IPS-11a (cell line): ENCODE results near the gene RPS6KA2.
"Not testable (repeated sequence)": the region's sequence is repeated elsewhere in the genome, so short reads cannot be mapped to it uniquely, and the experiment has no call there.

Source experiments
- H3K4me3 ChIP-seq: one replicate; pipeline ENCODE4 v1.5.1; 2013; ENCODE audit warnings: low read depth, low read length, control low read depth

RPS6KA2 gene

DNA sequence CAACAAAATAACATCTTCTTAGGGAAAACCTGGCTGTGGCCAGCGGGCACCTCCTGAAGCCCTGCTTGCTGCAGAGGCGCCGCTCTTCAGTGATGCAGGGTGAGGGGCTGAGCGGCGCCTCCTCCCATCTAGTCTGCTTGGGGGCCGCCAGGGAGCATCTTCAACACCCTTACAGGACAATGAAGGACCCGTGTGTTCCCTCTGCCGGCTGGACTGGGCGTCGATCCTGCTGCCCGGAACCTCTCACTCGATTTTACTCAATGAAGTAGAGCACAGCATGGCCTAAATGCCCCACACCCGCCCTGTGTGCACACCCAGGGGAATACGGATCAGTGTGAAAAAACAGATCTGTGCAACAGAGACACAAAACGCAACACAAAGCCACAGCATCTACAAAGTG, 215.8 kb downstream of the RPS6KA2 start:
- no peak overlapping the region for H3K4me3 ChIP-seq

- no peak overlapping the region for H3K4me3 ChIP-seq
These were observed 216.6 kb downstream of the RPS6KA2 start for GRCh38 chr6:166410426-166410935.

DNA sequence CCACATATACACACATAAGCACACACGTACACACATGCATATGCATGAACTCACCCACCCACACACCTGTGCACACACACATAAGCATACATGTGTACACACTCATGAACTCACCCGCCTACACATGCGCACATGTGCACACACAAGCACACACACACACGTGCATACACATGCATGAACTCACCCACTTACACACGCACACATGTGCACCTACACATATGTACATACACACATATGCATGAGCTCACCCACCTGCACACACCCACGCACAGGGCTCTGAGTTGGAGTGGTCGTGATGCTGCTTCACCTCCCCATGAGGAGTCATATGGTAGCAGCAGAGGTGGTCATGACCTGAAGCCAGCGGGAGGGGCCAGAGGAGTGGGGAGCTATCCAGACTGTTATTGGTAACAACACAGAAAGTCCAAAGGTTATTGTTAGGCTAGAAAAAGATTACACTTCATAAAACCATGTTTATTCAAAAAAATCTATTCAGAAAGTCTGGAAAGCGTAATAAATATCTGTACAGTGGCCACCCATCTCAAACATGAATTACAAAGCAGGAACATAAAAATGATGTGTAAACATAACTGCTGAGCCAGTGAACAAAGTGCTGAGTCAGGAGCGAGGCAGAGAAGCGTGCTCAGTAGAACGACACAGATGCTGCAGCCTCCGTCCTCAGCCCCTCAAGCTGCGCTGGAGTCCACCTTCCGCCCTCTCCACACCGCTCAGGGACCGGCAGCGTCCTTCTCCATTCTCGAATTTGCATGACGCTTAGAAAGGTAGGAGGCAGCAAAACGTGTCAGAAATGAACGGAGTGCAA, 217.9 kb downstream of the RPS6KA2 start:
- H3K4me3 ChIP-seq = no peak overlapping the region

GRCh38 chr6:166406197-166406596, 220.9 kb downstream of the RPS6KA2 start:
- no peak overlapping the region for H3K4me3 ChIP-seq

- H3K4me3 ChIP-seq = no peak overlapping the region
These were observed 221.7 kb downstream of the RPS6KA2 start for GRCh38 chr6:166405386-166405785.

DNA sequence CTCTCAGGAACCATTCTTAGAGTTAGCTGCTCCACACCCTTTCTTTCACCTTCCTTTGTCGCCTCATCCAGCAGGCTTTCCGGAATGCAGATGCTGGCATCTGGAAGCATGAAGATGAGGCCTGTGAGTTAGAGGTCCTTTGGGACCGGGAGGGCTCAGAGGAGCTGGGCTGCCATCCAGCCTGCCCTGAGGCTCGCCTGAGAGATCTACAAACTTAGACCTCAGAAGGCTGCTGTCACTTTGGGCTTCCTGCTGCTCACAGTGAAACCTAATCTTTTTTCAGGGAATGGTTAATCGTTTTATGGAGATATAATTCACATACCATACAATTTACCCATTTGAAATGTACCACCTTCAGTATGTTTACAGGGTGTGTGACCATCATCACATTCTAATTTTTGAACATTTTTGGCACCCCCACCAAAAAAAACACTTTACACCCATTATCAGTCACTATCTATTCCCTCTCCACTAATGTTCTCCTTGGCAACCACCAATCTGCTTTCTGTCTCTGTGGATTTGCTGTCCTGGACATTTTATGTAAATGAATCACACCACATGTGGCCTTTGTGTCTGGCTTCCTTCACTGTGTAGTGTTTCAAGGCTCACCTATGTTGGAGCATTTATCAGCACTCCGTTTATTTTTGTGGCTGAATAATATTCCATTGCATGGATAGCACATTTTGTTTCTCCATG, 224.3 kb downstream of the RPS6KA2 start:
- no peak overlapping the region for H3K4me3 ChIP-seq

- H3K4me3 ChIP-seq = not testable (repeated sequence)
These were observed 226.3 kb downstream of the RPS6KA2 start for GRCh38 chr6:166400649-166401250.

GRCh38 chr6:166400181-166400580, 226.9 kb downstream of the RPS6KA2 start:
- no peak overlapping the region for H3K4me3 ChIP-seq

- H3K4me3 ChIP-seq = no peak overlapping the region
These were observed 228.7 kb downstream of the RPS6KA2 start for GRCh38 chr6:166398348-166398747.

DNA sequence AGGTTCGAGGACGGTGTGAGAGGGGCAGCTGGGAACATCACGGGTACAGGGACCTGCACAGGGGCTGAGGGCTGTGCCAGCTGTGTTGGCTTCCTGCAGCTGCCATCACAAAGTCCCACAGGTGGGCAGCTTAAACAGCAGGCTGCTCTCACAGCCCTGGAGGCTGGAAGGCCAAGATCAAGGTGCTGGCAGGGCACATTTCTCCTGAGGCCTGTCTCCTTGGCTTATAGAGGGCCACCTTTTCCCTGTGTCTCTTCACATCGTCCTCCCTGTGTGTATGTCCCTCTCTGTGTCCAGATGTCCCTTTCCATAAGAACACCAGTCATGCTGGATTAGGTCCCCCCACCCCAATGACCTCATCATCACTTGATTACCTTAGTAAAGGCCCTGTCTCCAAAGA, 229.2 kb downstream of the RPS6KA2 start:
- no peak overlapping the region for H3K4me3 ChIP-seq

- H3K4me3 ChIP-seq = no peak overlapping the region
These were observed 231.3 kb downstream of the RPS6KA2 start for GRCh38 chr6:166395778-166396177.

DNA sequence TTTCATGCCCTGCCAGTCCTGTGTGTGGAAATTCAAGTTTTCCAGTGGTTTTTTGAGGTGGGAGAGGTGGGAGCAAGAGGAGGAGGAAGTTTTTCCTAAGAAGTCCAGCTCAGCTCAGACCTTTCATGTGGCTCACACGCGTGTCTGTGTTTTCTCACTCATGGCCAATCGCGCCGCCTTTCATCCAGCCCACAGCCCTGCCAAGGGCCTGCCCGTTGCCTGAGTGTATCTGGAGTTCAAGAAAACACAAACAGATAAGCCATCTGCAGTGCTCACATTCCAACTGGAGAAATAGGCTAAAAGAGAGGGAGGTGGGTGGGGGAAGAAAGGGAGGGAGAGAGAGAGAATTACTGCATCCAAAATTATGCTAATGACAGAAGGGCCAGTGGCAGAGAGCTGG, 231.7 kb downstream of the RPS6KA2 start:
- no peak overlapping the region for H3K4me3 ChIP-seq

GRCh38 chr6:166394036-166394892, 232.8 kb downstream of the RPS6KA2 start:
- no peak overlapping the region for H3K4me3 ChIP-seq

DNA sequence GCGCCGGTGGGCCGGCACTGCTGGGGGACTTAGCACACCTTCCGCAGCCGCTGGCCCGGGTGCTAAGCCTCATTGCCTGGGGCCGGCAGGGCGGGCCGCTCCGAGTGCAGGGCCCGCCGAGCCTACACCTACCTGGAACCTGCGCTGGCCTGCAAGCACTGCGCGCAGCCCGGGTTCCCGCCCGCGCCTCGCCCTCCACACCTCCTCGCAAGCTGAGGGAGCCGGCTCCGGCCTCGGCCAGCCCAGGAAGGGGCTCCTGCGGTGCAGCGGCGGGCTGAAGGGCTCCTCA, 233.6 kb downstream of the RPS6KA2 start:
- no peak overlapping the region for H3K4me3 ChIP-seq

- not testable (repeated sequence) for H3K4me3 ChIP-seq
These were observed 234.1 kb downstream of the RPS6KA2 start for GRCh38 chr6:166392755-166393534.

GRCh38 chr6:166389119-166389518, 237.9 kb downstream of the RPS6KA2 start:
- no peak overlapping the region for H3K4me3 ChIP-seq

DNA sequence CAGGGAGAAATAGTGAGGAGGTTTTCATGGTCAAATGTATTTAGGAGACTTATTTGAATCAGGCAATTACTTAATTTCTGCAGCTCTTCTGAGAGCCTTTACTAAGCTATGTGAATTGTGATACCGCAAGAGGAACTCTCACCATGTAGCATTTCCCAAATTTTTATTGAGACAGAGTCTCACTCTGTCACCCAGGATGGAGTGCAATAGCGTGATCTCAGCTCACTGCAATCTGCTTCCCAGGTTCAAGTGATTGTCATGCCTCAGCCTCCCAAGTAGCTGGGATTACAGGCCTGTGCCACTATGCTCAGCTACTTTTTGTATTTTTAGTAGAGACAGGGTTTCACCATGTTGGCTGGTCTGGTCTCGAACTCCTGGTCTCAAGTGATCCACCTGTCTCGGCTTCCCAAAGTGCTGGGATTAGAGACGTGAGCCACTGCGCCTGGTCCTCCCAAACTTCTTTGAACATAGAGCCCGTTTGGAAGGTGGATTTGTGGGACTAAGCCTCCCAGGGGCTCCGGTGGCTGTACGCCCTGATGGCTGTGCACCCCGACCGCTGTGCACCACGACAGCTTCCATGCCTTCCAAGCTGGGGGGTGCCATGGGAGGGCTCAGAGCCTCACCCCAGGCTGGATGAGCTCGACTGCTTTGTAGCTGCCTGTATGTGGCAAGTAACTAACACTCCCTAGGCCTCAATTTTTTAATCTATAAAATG, 238.6 kb downstream of the RPS6KA2 start:
- H3K4me3 ChIP-seq = no peak overlapping the region

GRCh38 chr6:166387642-166388289, 239.3 kb downstream of the RPS6KA2 start:
- H3K4me3 ChIP-seq = no peak overlapping the region

GRCh38 chr6:166387098-166387497, 240.0 kb downstream of the RPS6KA2 start:
- not testable (repeated sequence) for H3K4me3 ChIP-seq
